GM12892 (cell line): ENCODE measurements around the gene CHSY1.

Source experiments
- POLR2A ChIP-seq: IDR thresholded peaks from 2 replicates; pipeline ENCODE4 v1.6.1; 2011; ENCODE audit warnings: low read depth, low read length, control low read depth
- POLR2AphosphoS5 ChIP-seq: IDR thresholded peaks from 2 replicates; pipeline ENCODE4 v1.6.1; 2011; ENCODE audit warnings: low read depth, low read length, control low read depth

GRCh38 chr15:101148166-101148880 lies 103.5 kb downstream of the CHSY1 start:
- TF ChIP-seq POLR2A = no peak
- TF ChIP-seq POLR2AphosphoS5 = no peak
